Fibroblast of peridontal ligament (primary cell): ENCODE results near the gene VASH1.
"Not testable (repeated sequence)": the region's sequence is repeated elsewhere in the genome, so short reads cannot be mapped to it uniquely, and the experiment has no call there.

ENCODE experiments used
- DNase-seq: peaks from one replicate; pipeline ENCODE4 v3.0.0-alpha.2; 2010; ENCODE audit errors: extremely low read depth

VASH1 gene

DNA sequence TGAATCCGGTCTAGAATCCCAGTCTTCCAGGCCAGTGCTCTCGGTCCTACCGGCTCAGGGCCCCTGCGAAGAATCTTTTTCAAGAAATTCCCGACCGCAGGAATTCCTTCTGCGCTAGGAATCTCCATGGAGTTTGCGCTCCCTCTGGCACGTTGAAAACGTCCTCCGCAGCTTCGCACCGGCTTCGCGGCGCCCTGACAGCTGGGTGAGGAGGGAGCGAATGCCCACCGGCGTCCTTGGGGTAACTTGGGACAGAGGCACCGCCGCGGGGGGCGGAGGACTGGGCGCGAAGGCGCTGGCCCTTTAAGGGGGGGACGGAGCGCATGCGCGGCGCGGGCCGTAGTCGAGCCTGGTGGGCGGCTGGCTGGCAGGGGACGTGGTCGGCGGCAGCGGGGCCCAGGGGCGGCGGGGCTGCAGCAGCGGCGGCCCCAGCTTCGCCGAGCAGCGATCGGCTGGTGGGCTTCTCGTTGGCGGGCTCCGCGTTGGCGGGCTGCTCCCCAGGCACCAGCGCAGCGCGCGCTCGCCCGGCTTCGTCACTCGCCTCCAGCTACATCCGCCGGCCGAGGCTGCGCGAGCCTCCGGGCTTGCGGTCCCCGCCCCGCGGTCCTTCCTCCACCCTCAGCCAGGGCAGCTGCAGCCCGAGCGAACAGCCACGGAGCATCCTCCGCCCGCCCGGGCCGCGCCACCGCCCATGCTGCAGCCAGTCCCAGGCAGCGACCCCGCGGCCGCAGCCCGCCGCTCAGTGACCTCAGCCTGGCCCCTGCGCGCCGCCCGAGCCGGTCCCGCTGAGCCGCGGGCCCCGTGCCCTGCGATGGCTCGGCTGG lies at the start of gene VASH1:
TSS of gene VASH1 (plus strand) at position 333 of the 824 bp plus-strand sequence. CDS start 1,354 bp downstream, outside the sequence.
- peak; percentile 53 for DNase-seq

DNA sequence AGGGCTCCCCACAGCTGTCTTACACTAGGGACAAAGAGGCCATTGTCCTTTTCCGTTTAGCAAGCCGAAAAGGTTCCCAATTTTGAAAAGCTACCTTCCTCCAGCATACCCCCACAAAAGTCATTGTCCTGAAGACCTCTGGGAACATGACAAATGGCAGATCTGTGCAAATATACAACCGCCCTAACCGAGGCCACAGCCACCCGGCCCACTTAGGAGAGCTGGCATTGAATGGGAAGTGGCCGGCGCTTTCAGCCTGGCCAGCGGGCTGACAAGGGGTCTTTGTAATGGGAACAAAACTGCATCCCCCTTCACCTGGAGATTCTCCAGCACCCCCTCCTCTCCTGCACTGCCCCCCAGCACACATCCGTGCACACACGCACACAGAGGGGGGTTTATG lies 48.1 kb upstream of the VASH1 start:
- no peak for DNase-seq

DNA sequence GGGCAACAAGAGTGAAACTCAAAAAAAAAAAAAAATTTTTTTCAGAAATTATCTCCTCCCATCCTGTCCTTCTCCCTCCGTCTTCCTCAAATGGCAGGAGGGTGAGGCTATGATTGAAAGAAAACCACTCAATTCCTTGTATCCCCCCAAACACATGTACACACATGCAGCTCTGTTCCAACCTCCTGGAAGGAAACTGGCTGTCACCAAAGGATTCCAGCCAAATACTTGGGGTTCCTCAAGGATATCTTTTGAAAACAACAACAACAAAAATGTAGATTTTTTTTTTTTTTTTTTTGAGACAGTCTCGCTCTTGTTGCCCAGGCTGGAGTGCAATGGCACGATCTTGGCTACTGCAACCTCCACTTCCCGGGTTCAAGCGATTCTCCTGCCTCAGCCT lies 46.8 kb upstream of the VASH1 start:
- no peak for DNase-seq

DNA sequence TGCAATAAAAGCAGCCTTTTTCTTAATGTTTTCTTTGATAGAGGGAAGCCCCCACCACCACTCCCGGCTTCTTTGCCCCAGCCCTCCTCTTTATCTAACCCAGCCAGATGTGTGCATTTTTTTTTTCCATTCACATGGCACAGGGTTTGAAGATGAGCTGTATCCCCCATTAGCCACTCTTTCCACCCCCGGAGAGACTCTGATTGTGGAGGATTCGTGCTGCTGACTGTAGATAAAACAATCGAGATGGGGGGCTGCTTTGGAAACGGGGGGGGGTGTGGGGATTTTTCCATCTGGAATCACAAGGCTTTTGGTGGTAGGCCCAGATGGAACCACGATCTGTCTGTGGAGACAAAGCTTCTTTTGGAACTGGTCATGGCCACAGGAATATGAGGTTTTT lies 46.2 kb upstream of the VASH1 start:
- no peak for DNase-seq

DNA sequence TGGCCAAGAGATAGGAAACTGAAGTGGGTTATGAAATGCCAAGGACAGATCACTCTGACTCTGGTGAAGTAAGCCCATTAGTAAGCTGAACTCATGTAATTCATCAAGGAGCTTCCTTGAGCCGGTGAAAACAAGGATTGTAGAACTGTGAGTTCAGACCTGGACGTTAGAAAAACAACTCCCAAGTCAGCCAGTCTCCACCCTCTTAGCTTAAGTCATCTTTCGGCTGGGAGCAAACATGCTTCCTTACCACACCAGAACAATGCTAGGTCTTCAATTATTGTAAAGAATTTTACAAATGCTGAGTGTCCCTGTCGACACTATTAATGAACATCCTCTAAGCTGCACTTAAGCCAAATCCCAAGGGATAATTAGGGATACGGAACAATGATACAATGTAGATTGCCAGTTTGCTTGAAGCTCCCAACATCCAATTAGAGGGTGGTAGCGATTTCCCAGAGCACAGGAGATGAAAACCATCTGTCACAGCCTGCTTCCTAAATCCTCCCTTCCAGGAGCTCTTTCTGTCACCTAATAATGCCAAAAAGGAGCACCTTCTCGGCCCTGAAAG lies 45.7 kb upstream of the VASH1 start:
- DNase-seq: no peak

DNA sequence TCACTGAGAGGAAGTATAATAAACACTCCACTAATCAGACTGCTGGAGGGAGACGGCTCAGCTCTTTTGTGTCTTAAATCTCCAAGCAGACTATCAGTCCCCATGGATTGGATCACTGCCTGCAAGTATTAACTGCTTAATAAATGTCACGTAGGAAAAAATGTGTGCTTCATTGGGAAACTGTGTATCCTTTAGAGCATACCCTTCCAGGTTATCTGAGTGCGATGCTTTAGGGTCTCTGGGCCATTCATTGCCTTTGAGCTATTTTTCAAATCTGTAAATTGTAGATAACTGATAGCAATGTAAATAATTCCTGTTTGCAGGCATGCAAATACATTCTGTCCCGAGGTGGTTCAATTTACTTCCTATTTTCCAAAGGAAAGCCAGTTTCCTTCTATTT lies 45.0 kb upstream of the VASH1 start:
- DNase-seq: no peak

DNA sequence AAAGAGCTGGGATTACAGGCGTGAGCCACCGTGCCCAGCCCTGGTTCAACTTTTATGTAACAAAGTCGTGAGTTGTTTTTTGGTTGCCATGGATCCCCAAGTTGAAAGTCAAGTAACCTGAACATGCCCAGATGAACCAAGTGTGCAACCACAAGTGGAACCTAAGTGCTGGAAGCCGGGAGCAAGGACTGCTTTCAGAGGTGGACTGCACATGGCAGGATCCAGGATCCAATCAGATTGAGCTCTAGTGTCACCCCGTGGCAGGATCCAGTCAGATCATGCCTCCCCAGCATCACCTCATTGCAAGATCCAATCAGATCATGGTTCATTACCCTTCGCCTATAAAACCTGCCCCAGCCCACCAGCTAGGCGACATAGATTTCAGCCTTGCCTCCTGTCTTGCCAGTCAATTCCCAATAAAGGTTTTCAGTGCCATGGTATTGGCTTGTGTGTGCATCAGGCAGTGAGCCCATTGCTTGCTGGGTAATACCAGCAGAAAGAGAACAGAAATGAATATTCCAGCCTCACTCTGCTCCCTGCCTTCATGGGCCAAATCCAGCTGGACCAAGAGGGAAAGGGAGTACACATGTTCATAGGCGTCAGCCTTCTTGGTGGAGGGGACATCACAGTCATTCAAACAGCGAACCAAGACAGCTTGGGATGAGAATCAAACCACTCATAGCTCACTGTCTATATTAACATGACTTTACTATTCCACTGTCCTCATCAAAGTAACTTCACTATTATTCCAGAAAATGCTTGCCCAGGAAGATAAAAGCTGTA lies 43.6 kb upstream of the VASH1 start:
- DNase-seq: no peak

DNA sequence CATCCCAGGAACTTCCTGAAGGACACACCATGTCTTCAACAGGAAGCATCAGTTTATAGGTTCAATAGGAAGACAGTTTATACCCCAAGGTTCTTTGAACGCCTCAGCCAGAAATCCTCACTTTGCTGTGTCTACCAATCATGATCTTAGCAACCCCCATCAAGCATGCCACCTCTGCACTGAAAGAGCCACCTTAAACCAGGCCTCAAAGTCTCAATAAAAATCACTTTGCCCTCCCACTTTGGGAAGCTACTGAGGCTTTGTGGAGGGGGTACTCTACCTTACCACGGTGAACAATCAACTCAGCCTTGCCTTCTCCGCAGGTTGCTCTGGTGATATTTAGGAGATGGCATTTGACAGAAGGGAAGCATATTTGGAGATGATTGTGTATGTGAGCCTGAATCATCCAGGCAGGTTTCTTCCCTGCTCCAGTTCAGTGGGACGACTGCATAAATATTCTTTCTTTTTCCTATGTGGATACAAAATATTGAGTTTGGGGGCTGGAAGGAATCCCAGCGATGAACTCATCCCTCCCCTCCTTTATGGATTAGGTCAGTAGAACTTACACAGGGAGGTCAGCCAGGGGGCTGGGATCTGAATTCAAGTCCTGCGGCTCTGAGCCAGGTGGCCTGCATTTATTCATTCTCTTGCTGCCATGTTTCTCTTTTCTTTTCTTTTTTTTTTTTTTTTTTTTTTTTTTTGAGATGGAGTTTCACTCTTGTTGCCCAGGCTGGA lies 42.8 kb upstream of the VASH1 start:
- DNase-seq: no peak

DNA sequence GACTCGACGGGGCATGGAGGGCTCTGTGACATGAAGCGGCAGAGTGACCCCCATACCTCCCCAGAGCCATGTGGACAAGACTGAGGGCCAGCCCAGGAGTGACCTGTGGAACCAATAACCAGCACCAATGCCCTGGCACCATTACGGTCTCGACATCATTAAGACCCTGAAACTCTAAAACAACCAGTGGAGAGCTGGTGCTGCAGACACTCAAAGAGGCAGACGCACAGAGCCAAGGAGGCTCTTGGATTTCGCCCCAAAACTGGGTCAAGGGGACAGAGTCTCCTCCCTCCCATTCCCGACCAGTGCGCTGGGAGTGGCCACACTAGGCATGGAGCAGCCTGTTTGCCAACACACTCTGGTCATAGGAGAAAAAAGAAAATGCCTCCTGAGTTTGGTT lies 41.6 kb upstream of the VASH1 start:
- no peak for DNase-seq

DNA sequence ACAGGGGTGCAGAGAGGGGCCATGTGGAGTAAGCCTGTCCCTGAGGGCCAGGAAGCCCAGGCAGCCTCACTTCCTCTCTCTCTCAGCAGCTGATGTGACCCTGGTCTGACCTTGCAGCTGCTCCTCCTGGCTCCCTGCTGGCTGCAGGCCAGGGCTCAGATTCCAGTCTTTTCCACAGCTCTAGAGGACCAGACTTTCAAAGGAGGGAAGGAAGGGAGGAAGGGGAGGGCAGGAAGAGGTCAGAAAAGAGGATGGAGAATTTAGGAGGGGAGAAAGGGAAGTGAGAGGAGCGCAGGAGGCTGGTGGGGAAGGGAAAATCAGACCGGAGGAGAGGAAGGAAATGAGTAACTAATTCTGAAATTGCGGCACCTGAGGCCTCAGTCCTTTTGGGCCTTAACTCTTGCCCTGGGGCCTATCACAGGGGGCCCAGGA lies 40.9 kb upstream of the VASH1 start:
- DNase-seq: peak; percentile 22

DNA sequence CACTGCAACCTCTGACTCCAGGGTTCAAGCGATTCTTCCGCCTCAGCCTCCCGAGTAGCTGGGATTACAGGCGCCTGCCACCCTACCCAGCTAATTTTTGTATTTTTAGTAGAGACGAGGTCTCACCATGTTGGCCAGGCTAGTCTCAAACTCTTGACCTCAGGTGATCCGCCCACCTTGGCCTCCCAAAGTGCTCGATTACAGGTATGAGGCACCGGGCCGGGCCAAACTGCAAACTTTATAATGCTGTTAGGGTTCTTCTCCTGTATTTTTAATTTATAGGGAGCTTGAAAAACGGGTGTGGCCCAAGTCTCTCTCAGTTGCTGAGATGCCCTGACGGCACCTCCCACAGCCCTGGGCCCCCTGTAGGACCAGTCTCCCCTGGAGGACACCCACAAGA lies 39.8 kb upstream of the VASH1 start:
- DNase-seq: not testable (repeated sequence)

DNA sequence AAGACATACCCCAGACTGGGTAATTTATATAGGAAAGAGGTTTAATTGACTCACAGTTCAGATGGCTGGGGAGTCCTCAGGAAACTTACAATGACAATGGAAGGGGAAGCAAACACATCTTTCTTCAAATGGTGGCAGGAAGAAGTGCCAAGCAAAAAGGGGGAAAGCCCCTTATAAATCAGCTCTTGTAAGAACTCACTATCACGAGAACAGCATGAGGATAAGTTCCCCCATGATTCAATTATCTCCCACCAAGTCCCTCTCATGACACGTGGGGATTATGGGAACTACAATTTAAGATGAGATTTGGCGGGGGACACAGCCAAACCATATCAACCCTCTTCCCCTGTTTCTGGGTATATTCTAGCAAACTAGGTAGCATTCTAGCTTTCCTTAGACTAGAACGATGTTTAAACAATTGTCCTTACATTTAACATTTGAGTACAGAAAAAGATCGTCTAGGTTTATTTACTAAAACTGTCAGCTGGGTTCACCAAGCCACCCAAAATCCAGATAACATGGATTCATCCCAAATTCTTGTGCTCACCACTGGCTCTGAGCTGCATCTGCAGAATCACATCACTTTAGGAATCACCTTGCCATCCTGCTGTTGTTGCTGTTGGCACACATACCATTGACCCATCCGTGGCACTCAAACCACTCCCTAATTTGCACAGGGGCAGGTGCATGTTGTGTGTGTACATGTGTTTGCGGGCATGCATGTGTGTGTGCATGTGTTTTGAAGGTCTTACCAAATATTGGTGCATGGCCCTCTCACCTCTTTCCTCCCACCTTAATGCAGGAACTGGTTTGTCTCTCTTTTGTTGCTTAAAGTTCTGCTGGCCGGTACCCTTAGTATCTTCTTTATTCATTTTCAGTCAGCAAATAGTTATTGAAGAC lies 36.4 kb upstream of the VASH1 start:
- DNase-seq: no peak

DNA sequence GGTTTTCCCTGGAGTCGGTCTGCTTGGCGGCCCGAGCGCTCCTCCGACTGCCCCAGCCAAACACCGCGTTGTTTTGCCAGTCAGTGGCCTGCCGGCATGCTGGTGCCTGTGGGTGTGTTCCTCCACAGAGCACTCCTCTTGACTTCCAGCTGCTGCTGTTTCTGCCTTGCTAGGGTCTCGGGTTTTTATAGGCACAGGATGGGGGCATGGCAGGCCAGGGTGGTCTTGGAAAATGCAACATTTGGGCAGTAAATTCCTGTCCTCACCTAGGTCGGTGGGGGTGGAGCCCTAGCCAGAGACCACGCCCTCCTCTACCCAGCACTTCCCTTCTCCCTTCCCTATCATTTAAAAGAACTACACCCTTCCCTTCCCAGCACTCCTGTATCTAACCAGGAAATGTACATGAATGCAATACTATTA lies 34.7 kb upstream of the VASH1 start:
- DNase-seq: no peak

DNA sequence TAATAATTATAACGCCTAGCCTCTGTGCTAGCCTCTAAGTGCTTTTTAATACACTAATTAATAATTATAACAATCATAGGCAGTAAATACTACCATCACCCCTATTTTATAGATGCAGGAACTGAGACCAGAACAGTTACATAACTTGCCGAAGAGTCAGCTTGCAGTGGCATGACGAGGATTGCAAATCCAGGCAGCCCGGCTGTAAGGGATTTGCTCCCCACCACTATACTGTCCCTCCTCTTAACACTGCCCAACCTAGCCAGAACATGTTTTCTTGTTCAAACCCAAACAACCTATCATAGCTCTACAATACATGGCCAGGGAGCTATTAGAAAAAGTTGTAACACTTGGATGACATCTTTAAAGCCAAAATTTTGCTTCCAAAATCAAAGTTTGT lies 33.9 kb upstream of the VASH1 start:
- DNase-seq: no peak

DNA sequence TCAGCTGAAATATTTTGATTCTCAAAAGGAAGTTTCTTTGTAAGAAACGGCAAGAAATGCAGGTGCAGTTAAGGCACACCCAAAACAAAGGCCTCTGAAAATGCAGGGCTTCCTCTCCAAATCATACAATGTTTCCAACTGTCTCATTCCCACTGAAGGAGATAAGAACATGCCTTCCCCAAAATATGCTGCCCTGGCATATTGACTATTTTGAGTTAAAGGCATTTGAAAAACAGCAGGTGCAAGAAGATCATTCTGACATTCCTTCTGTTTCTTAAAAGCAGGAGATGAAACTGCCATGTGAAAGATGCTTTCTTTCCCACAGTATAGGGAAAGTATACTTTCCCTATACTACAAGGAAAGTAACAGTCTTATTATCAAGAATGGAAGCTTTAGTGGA lies 33.4 kb upstream of the VASH1 start:
- DNase-seq: no peak

DNA sequence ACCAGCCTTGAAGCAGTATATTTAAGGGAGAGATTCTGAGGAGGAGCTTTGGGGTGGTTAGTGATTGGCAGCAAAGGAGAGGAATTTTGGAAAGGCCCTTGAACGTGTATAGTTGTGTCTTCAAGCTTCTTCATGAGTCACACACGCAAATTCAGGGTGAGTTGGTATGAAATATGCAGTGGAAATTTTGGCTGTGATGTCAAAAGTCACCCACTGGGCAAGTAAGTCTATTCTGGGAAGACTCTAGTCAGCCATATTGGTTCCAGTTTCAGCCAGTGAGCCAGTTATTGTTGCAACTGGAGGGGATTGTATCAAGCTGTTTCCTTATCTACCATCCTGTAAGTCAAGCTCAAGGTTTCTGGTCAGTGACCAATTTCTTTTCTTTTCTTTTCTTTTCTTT lies 32.0 kb upstream of the VASH1 start:
- DNase-seq: no peak

DNA sequence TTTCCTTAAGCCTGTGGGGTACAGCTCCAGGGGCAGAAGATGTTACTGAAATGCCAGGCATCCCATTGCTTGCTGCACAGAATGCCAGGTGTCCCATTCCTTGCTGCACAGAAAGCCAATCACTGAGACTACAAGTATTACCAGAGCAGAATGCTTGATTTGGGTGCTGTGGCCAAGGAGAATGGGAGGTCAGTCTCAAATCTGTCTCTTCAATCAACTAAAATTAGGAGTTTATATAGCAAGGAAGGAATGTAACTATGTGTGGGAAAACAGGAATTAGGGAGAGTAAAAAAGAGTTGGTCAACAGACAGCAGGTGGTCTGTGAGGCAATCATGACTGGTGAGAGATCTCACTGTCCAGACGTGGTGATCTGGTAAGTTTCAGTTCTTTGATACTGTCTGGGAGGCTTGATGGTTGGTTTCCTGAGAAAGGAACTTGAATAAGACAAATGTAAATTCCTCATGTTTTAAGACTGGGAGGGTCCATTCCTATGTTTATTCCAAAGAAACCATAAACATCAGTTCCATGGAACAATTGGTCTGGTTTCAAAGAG lies 31.2 kb upstream of the VASH1 start:
- DNase-seq: no peak

DNA sequence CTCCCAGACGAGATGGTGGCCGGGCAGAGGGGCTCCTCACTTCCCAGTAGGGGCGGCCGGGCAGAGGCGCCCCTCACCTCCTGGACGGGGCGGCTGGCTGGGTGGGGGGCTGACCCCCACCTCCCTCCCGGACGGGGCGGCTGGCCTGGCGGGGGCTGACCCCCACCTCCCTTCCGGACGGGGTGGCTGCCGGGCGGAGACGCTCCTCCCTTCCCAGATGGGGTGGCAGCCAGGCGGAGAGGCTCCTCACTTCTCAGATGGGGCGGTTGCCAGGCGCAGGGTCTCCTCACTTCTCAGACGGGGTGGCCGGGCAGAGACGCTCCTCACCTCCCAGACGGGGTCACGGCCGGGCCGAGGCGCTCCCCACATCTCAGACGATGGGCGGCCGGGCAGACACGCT lies 26.8 kb upstream of the VASH1 start:
- DNase-seq: not testable (repeated sequence)

DNA sequence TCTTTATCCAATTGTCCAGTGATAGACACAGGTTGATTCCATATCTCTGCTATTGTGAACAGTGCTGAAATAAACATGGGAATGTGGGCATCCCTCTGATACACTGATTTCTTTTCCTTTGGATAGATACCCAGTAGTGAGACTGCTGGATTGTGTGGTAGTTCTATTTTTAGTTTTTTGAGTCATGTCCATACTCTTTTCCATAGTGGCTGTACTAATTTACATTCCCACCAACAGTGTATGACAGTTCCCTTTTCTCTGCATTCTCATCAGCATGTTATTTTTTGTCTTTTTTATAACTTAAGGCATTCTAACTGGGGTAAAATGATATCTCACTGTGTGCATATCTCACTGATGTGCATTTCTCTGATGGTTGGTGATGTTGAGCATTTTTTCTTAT lies 24.8 kb upstream of the VASH1 start:
- DNase-seq: no peak

DNA sequence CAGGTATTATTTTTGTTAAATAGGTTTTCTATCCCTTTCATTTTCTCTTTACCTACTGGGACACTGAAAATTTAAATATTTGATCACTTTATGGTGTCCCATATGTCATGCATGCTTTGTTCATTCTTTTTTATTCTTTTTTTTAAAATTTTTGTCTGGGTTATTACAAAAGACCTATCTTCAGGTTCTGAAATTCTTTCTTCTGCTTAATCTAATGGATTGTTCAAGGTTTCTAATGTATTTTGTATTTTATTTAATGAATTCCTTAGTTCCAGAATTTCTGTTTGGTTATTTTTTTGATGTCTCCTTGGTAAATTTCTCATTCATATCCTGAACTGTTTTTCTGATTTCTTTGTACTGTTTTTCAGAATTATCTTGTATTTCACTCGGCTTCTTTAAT lies 20.2 kb upstream of the VASH1 start:
- DNase-seq: no peak

DNA sequence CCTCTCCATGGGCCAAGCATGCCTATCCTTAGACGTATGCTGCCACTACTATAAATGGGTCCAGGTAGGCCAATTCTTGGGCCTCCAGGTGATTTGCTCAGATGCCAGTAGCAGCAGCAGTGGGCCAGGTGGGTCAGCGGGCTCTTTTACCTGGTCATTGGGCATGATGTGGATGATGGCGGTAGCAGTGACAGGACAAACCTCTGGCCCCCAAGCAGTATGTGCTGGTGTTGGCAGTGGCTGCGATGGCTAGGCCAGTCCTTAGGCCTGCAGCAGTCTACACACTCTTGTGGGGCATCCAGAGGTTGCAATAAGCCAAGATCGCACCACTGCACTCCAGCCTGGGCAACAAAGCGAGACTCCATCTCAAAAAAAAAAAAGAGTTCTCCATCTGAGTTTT lies 19.1 kb upstream of the VASH1 start:
- no peak for DNase-seq
